Lower leg skin (tissue), 4 donors: ENCODE results near the gene NR4A1. TPM values are rescaled to one million over a fixed set of nuclear protein-coding genes. Genes with fewer than 3 reads are reported as not detected.

Experiments used
- DNase-seq, 2 donors: peaks; one replicate each; pipeline ENCODE4 v3.0.0-alpha.2; 2019; ENCODE audit warnings: low spot score in 2 of 2
- H3K4me3 ChIP-seq: fragments of 200-600 bp; sonication (generic); 2 replicates; pipeline ENCODE4 v1.5.1; 2017; ENCODE audit warnings: mild to moderate bottlenecking, low read depth; ENCODE audit not compliant: poor library complexity, severe bottlenecking
- POLR2A ChIP-seq, 2 donors: fragments of 450-650 bp; IDR thresholded peaks; one replicate each; pipeline ENCODE4 v1.6.1; 2016 to 2017; ENCODE audit warnings: antibody characterized with exemption in 2 of 2, mild to moderate bottlenecking in 1 of 2, moderate library complexity in 1 of 2
- WGBS, 2 donors: methylation state at CpG; one replicate each; pipeline ENCODE4 v1.1.5; 2018; 5-methylcytosine and 5-hydroxymethylcytosine counted together
- intact Hi-C: fragments of 100-400 bp; cut with DNase I; formaldehyde crosslinking; loops from one replicate; pipeline ENCODE4 v1.15.0; 2023; ENCODE audit warnings: low total_unique reads
- total RNA-seq, 4 donors: library from RNA; depleted of rRNA; stranded (reverse); fragments of >200 nt; gene quantifications; one replicate each; pipeline ENCODE4 v1.1.0, GENCODE V29; 2016
- TF ChIP-seq, protein P1 (sequence below), 3 donors: fragments of 450-650 bp; IDR thresholded peaks; one replicate each; pipeline ENCODE4 v1.5.1; 2016; ENCODE audit warnings: antibody characterized with exemption in 3 of 3, mild to moderate bottlenecking in 3 of 3, moderate library complexity in 2 of 3

NR4A1 gene
- total RNA-seq, 4 donors from 2014 or later: 28.7 to 121 (median 105) TPM

- DNase-seq: no peak
- no peak overlapping the region for H3K4me3 ChIP-seq
- intact Hi-C loops: no loop called here
- 64% methylated on average over 8 of the region's 8 CpGs for WGBS, 2 donors
- TF ChIP-seq, protein P1, sequence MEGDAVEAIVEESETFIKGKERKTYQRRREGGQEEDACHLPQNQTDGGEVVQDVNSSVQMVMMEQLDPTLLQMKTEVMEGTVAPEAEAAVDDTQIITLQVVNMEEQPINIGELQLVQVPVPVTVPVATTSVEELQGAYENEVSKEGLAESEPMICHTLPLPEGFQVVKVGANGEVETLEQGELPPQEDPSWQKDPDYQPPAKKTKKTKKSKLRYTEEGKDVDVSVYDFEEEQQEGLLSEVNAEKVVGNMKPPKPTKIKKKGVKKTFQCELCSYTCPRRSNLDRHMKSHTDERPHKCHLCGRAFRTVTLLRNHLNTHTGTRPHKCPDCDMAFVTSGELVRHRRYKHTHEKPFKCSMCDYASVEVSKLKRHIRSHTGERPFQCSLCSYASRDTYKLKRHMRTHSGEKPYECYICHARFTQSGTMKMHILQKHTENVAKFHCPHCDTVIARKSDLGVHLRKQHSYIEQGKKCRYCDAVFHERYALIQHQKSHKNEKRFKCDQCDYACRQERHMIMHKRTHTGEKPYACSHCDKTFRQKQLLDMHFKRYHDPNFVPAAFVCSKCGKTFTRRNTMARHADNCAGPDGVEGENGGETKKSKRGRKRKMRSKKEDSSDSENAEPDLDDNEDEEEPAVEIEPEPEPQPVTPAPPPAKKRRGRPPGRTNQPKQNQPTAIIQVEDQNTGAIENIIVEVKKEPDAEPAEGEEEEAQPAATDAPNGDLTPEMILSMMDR (IDR thresholded peaks at IDR 0.05): no peak
- TF ChIP-seq POLR2A (IDR thresholded peaks at IDR 0.05): no peak
Measured at GRCh38 chr12:52066346-52067080, 15.3 kb downstream of the NR4A1 start.

DNA sequence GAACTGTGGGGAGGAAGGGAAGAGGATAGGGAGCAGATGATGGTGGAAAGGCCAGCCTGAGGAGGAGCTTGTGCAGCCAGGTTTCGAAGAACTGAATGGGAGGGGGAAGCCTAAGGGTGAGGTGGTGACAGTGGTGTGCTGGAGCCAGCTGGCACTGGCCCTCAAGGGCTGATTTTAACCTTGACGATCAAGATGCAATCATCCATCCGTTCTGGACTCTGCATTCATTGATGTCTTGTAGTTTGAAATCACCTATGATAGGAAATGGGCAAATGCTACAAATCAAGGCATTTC is 15.8 kb downstream of the NR4A1 start:
- no peak overlapping the region for H3K4me3 ChIP-seq
- no peak for DNase-seq
- no peak for TF ChIP-seq POLR2A (IDR thresholded peaks at IDR 0.05)
- TF ChIP-seq, protein P1 (IDR thresholded peaks at IDR 0.05): no peak
- 30 to 46% methylated on average over 3 of the region's 3 CpGs for WGBS, 2 donors
- intact Hi-C loops: no loop called here

- WGBS, 2 donors: 0 to 1% methylated on average over 21 to 59 of the region's 60 CpGs
- peak within 1 kb of the TSS; percentile 94 for H3K4me3 ChIP-seq
- peak; percentile 88 to 97 for DNase-seq
- TF ChIP-seq, protein P1 (IDR thresholded peaks at IDR 0.05): no peak
- no peak for TF ChIP-seq POLR2A (IDR thresholded peaks at IDR 0.05)
- intact Hi-C loops: no loop called here
Measured at GRCh38 chr12:52069327-52070184, 18.3 kb downstream of the NR4A1 start, which contains the start of gene ATG101. Gene ATG101 (plus strand): TSS chr12:52069978. CDS start chr12:52073651, 3,673 bp downstream.

DNA sequence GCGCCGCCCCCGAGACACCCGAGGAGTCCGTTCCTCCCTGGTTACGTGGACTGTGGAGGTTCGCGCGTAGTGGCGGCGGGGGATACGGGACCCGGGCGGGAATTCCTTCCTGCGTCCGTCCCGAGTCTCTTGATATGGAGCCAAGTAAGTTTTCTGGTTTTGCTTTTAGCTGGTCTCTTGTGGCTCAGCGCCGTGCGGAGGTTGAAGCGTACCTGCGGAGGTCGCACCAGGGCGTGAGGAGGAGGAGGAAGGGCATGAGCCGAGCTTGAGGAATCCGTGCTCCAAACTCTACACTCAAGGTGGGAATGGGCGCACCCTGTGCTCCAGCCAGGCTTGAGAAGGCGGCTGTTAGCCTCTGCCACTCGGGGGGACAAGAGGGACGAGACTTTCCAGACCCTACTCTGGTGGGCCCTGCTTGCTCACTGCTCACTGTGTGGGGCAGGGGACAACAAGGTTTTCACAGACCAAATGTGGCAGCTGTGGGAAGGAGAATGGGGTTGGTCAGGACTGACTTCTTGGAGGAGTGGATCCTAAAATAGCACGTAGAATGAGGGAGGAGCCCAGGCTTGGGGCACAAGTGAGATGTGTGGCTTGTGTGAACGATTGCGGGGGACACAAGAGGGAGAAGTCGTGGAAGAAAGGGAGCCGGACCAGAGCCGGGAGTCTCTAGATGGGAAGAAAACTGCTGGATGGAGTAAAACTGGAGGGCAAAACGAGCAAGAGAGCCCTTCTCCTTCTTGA is 19.1 kb downstream of the NR4A1 start:
- peak overlapping the region; percentile 94 for H3K4me3 ChIP-seq
- no peak for DNase-seq
- WGBS, 2 donors: 3 to 4% methylated on average over 25 to 37 of the region's 37 CpGs
- intact Hi-C loops: no loop called here
- TF ChIP-seq POLR2A (IDR thresholded peaks at IDR 0.05): no peak
- TF ChIP-seq, protein P1 (IDR thresholded peaks at IDR 0.05): no peak

- WGBS, 2 donors: 60 to 62% methylated on average over 22 to 23 of the region's 23 CpGs
- H3K4me3 ChIP-seq: no peak overlapping the region
- TF ChIP-seq, protein P1 (IDR thresholded peaks at IDR 0.05): no peak
- TF ChIP-seq POLR2A (IDR thresholded peaks at IDR 0.05): no peak
- intact Hi-C loops: no loop called here
- no peak for DNase-seq
Measured at GRCh38 chr12:52073531-52074381, 22.5 kb downstream of the NR4A1 start.
